ENCODE results near the gene TMEM52. TPM values are rescaled to one million over a fixed set of nuclear protein-coding genes. Genes with fewer than 3 reads are reported as not detected.

Gene TMEM52
- total RNA-seq, 2 donors from 2014 or later = 3.5 to 9.8 TPM

GRCh38 chr1:1900883-1901640 is 18.0 kb downstream of the TMEM52 start:
- Histone ChIP-seq H3K4me3 (no peak overlapping the region), H3K36me3 (no peaks in the 10 kb centered on the region), H3K27ac (no peak overlapping the region), H3K27me3 (no peaks in the 10 kb centered on the region), H3K4me1 (no peaks in the 10 kb centered on the region), H3K9ac (ENCODE audit: low read depth in 2 of 2, low read length in 2 of 2) (no peak overlapping the region), H3K9me3 (no peaks in the 10 kb centered on the region)
- DNase-seq = no peak
- no peak for TF ChIP-seq CTCF (IDR thresholded peaks at IDR 0.05)
- intact Hi-C loops (cut with DNase I) = loop anchor here (10.0 kb wide), 1 partner anchor 46 kb away; no protein-coding TSS in a partner anchor

- peaks cover 6% of the 10 kb centered on the region for H3K4me1 ChIP-seq
- H3K9me3 ChIP-seq = no peaks in the 10 kb centered on the region
- no peaks in the 10 kb centered on the region for H3K36me3 ChIP-seq
- no peaks in the 10 kb centered on the region for H3K27me3 ChIP-seq
- DNase-seq = no peak
- no peak overlapping the region for H3K9ac ChIP-seq (ENCODE audit: low read depth in 2 of 2, low read length in 2 of 2)
- intact Hi-C loops (cut with DNase I) = loop anchor here (10.0 kb wide), 1 partner anchor 45 kb away; no protein-coding TSS in a partner anchor
- TF ChIP-seq CTCF (IDR thresholded peaks at IDR 0.05) = no peak
- H3K4me3 ChIP-seq = no peak overlapping the region
- H3K27ac ChIP-seq = no peak overlapping the region
Observed at GRCh38 chr1:1899967-1900327, 19.1 kb downstream of the TMEM52 start.

GRCh38 chr1:1899266-1899966 is 19.7 kb downstream of the TMEM52 start:
- Histone ChIP-seq H3K4me3 (no peak overlapping the region), H3K4me1 (peaks cover 10% of the 10 kb centered on the region), H3K27ac (no peak overlapping the region), H3K36me3 (no peaks in the 10 kb centered on the region), H3K9ac (ENCODE audit: low read depth in 2 of 2, low read length in 2 of 2) (no peak overlapping the region), H3K27me3 (no peaks in the 10 kb centered on the region), H3K9me3 (no peaks in the 10 kb centered on the region)
- DNase-seq = no peak
- intact Hi-C loops (cut with DNase I) = no loop called here
- TF ChIP-seq CTCF (IDR thresholded peaks at IDR 0.05) = no peak

- Histone ChIP-seq H3K27me3 (no peaks in the 10 kb centered on the region), H3K4me1 (peaks cover 19% of the 10 kb centered on the region), H3K9me3 (no peaks in the 10 kb centered on the region), H3K9ac (ENCODE audit: low read depth in 2 of 2, low read length in 2 of 2) (no peak overlapping the region), H3K4me3 (no peak overlapping the region), H3K36me3 (no peaks in the 10 kb centered on the region), H3K27ac (no peak overlapping the region)
- TF ChIP-seq CTCF (IDR thresholded peaks at IDR 0.05) = no peak
- no peak for DNase-seq
- intact Hi-C loops (cut with DNase I) = no loop called here
Observed at GRCh38 chr1:1898246-1898933, 20.7 kb downstream of the TMEM52 start.

- Histone ChIP-seq H3K9me3 (no peaks in the 10 kb centered on the region), H3K4me3 (no peak overlapping the region), H3K9ac (ENCODE audit: low read depth in 2 of 2, low read length in 2 of 2) (peak overlapping the region; percentile 61 to 82), H3K36me3 (no peaks in the 10 kb centered on the region), H3K4me1 (peaks cover 26% of the 10 kb centered on the region), H3K27ac (peak overlapping the region; percentile 87), H3K27me3 (no peaks in the 10 kb centered on the region)
- no peak for TF ChIP-seq CTCF (IDR thresholded peaks at IDR 0.05)
- no peak for DNase-seq
- intact Hi-C loops (cut with DNase I) = no loop called here
Observed at GRCh38 chr1:1895456-1896336, 23.4 kb downstream of the TMEM52 start.

Measured in colonic mucosa (tissue), 4 donors.